ENCODE results near the gene TAS2R38.

TAS2R38 gene

GRCh38 chr7:141973673-141974072 is at the start of gene TAS2R38:
Gene TAS2R38, minus strand, starts transcription at chr7:141973773. Its CDS starts 84 bp downstream, at chr7:141973689.
- DNase-seq (ENCODE audit: low spot score) = no peak
- TF ChIP-seq, protein P1, sequence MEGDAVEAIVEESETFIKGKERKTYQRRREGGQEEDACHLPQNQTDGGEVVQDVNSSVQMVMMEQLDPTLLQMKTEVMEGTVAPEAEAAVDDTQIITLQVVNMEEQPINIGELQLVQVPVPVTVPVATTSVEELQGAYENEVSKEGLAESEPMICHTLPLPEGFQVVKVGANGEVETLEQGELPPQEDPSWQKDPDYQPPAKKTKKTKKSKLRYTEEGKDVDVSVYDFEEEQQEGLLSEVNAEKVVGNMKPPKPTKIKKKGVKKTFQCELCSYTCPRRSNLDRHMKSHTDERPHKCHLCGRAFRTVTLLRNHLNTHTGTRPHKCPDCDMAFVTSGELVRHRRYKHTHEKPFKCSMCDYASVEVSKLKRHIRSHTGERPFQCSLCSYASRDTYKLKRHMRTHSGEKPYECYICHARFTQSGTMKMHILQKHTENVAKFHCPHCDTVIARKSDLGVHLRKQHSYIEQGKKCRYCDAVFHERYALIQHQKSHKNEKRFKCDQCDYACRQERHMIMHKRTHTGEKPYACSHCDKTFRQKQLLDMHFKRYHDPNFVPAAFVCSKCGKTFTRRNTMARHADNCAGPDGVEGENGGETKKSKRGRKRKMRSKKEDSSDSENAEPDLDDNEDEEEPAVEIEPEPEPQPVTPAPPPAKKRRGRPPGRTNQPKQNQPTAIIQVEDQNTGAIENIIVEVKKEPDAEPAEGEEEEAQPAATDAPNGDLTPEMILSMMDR (IDR thresholded peaks at IDR 0.05; ENCODE audit: extremely low read depth, missing control alignments) = no peak

GRCh38 chr7:142018154-142018553 is 44.6 kb upstream of the TAS2R38 start:
- no peak for DNase-seq (ENCODE audit: low spot score)
- TF ChIP-seq, protein P1 (IDR thresholded peaks at IDR 0.05; ENCODE audit: extremely low read depth, missing control alignments) = no peak

DNA sequence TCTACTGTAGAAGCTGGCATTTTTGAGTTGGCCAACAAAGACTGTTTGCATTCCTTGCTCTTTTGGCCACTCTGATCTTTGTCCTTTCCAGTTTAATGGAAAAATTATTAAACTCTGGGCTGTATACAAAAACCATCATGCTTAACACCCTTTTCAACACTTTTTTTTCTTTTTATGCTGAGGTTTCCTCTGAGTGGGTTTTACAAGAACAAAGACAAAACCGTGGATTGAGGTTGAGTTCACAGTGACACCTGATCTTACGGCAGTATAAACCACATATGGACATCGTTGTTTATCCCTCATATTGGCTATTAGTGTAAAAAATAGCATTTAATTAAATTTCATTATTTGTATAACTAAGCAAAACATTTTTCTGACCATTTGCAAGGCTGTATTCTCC is 43.9 kb upstream of the TAS2R38 start:
- TF ChIP-seq, protein P1 (IDR thresholded peaks at IDR 0.05; ENCODE audit: extremely low read depth, missing control alignments) = no peak
- DNase-seq (ENCODE audit: low spot score) = no peak

GRCh38 chr7:142012825-142013511 is 39.4 kb upstream of the TAS2R38 start:
- TF ChIP-seq, protein P1 (IDR thresholded peaks at IDR 0.05; ENCODE audit: extremely low read depth, missing control alignments) = no peak
- no peak for DNase-seq (ENCODE audit: low spot score)

- DNase-seq (ENCODE audit: low spot score) = no peak
- TF ChIP-seq, protein P1 (IDR thresholded peaks at IDR 0.05; ENCODE audit: extremely low read depth, missing control alignments) = no peak
These were observed 37.5 kb upstream of the TAS2R38 start for GRCh38 chr7:142010952-142011548.

DNA sequence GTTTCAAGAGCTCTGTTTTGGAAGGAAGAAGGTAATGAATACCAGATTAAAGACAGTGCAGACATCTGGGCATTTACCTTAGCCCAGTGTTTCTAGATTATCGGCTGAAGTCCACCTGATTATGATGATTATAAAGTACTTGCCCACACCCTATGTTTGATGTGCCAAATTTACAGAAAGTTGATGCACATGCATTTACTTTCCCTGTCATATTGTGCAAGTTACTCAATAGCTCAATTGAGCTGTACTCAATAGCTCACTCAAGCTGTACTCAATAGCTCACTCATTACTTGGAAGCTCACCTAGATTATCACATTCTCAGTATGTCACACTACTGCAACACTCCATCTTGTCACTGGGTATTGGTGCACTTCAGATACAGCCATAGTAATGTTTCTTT is 35.6 kb upstream of the TAS2R38 start:
- no peak for DNase-seq (ENCODE audit: low spot score)
- TF ChIP-seq, protein P1 (IDR thresholded peaks at IDR 0.05; ENCODE audit: extremely low read depth, missing control alignments) = no peak

GRCh38 chr7:142006577-142006976 is 33.0 kb upstream of the TAS2R38 start:
- DNase-seq (ENCODE audit: low spot score) = no peak
- TF ChIP-seq, protein P1 (IDR thresholded peaks at IDR 0.05; ENCODE audit: extremely low read depth, missing control alignments) = no peak

Measured in GM20000 (cell line).